Keratinocyte (primary cell): ENCODE data around the gene ALS2. TPM values are rescaled to one million over a fixed set of nuclear protein-coding genes. Genes with fewer than 3 reads are reported as not detected.

Source experiments
- DNase-seq: peaks from one replicate; pipeline ENCODE4 v3.0.0-alpha.2; 2011; ENCODE audit warnings: low read depth, missing footprints, low spot score
- FAIRE-seq: peaks from 2 replicates; lab custom pipeline; 2011; peaks lifted over from hg19 to GRCh38; lab: Jason Lieb, UNC
- H2AFZ ChIP-seq: 2 replicates; pipeline ENCODE4 v1.6.0; 2012; ENCODE audit warnings: low read length, control low read depth, inconsistent platforms; ENCODE audit not compliant: control insufficient read depth
- H3K27ac ChIP-seq: 2 replicates; pipeline ENCODE4 v1.5.1; 2011; ENCODE audit warnings: low read length; ENCODE audit not compliant: control insufficient read depth, insufficient read depth
- H3K27me3 ChIP-seq: 3 replicates; pipeline ENCODE4 v1.6.0; 2011; ENCODE audit warnings: low read length; ENCODE audit not compliant: control insufficient read depth, insufficient read depth; ENCODE audit errors: extremely low read depth
- H3K36me3 ChIP-seq, 2 experiments: 2 replicates in 1 of 2; 3 replicates in 1 of 2; pipeline ENCODE4 v1.5.1; 2011; ENCODE audit warnings: low read length in 2 of 2, mild to moderate bottlenecking in 1 of 2; ENCODE audit not compliant: control insufficient read depth in 2 of 2, insufficient read depth in 2 of 2; ENCODE audit errors: extremely low read depth in 1 of 2
- H3K4me1 ChIP-seq: 3 replicates; pipeline ENCODE4 v1.5.1; 2011; ENCODE audit warnings: low read length; ENCODE audit not compliant: control insufficient read depth, insufficient read depth; ENCODE audit errors: extremely low read depth
- H3K4me2 ChIP-seq: 3 replicates; pipeline ENCODE4 v1.6.0; 2011; ENCODE audit warnings: low read depth, low read length; ENCODE audit not compliant: control insufficient read depth, insufficient read depth; ENCODE audit errors: extremely low read depth
- H3K4me3 ChIP-seq, 3 experiments: fragments of 200-600 bp in 1 of 3; sonication (generic) in 1 of 3; 2 replicates in 2 of 3; 3 replicates in 1 of 3; pipeline ENCODE4 v1.5.1; 2011 to 2016; ENCODE audit warnings: low read length in 3 of 3, mild to moderate bottlenecking in 3 of 3, control low read depth in 2 of 3, inconsistent platforms in 1 of 3, low read depth in 1 of 3, mixed read lengths in 1 of 3, mixed run types in 1 of 3, moderate library complexity in 1 of 3; ENCODE audit not compliant: control insufficient read depth in 2 of 3, insufficient read depth in 2 of 3; ENCODE audit errors: extremely low read depth in 1 of 3
- H3K79me2 ChIP-seq: 2 replicates; pipeline ENCODE4 v1.6.0; 2012; ENCODE audit warnings: low read length; ENCODE audit not compliant: control insufficient read depth, insufficient read depth
- H3K9ac ChIP-seq: 3 replicates; pipeline ENCODE4 v1.6.0; 2011; ENCODE audit warnings: low read length; ENCODE audit not compliant: control insufficient read depth, insufficient read depth; ENCODE audit errors: extremely low read depth
- H3K9me1 ChIP-seq: 3 replicates; pipeline ENCODE4 v1.6.0; 2011; ENCODE audit warnings: low read length; ENCODE audit not compliant: control insufficient read depth, insufficient read depth; ENCODE audit errors: extremely low read depth
- H3K9me3 ChIP-seq: 2 replicates; pipeline ENCODE4 v1.5.1; 2012; ENCODE audit warnings: low read depth, low read length; ENCODE audit not compliant: control insufficient read depth
- H4K20me1 ChIP-seq: 3 replicates; pipeline ENCODE4 v1.6.0; 2011; ENCODE audit warnings: low read length; ENCODE audit not compliant: control insufficient read depth, insufficient read depth; ENCODE audit errors: extremely low read depth
- CTCF ChIP-seq, 3 experiments: IDR thresholded peaks in 1 of 3; conservative IDR thresholded peaks in 1 of 3; optimal IDR thresholded peaks in 1 of 3; 2 replicates in 2 of 3; 3 replicates in 1 of 3; pipeline versions ENCODE3 to v1.5.1; 2011; ENCODE audit warnings: low read length in 3 of 3, mild to moderate bottlenecking in 3 of 3, moderate library complexity in 2 of 3, control low read depth in 1 of 3, inconsistent platforms in 1 of 3; ENCODE audit not compliant: insufficient read depth in 2 of 3; ENCODE audit errors: extremely low read depth in 1 of 3
- EZH2 ChIP-seq: IDR thresholded peaks from one replicate; pipeline ENCODE4 v1.6.1; 2012; ENCODE audit warnings: inconsistent platforms, mild to moderate bottlenecking, low read length, moderate library complexity
- dilution Hi-C: fragments of 300-500 bp; cut with MboI; formaldehyde crosslinking; loops from one replicate; pipeline ENCODE4 v1.7.0; 2020; ENCODE audit warnings: low sequenced_read_pairs; ENCODE audit not compliant: extremely low pct_ligation_motif_present
- polyA plus RNA-seq, 5 experiments: library from polyadenylated mRNA; depleted of rRNA in 3 of 5; stranded (reverse) in 3 of 5; stranded (forward) in 1 of 5; unstranded in 1 of 5; fragments of >200 nt; gene quantifications; 1 replicate in 1 of 5; 2 replicates in 3 of 5; 3 replicates in 1 of 5; pipeline versions ENCODE4 v1.2.1 to v1.2.3, GENCODE V29; 2011 to 2012; ENCODE audit warnings: missing spikeins in 2 of 5, low read depth in 1 of 5, low replicate concordance in 1 of 5

Gene ALS2
- polyA plus RNA-seq, 1 donor (not counting 4 experiments of a cell fraction or from before 2014, with no cell fraction given), result 25.8 TPM

- no peaks in the 10 kb centered on the region for H3K9me1 ChIP-seq
- DNase-seq, result no peak
- no peaks in the 10 kb centered on the region for H3K36me3 ChIP-seq
- TF ChIP-seq EZH2, result no peak
- no peak for TF ChIP-seq CTCF (optimal IDR thresholded peaks at IDR 0.05 in 1 of 3, IDR thresholded peaks at IDR 0.05 in 1 of 3, conservative IDR thresholded peaks at IDR 0.05 in 1 of 3; ENCODE audit: extremely low read depth in 1 of 3, insufficient read depth in 2 of 3, low read length in 3 of 3)
- no peaks in the 10 kb centered on the region for H3K27me3 ChIP-seq
- peak overlapping the region; percentile 44 for H2AFZ ChIP-seq
- no peaks in the 10 kb centered on the region for H4K20me1 ChIP-seq
- no peaks in the 10 kb centered on the region for H3K79me2 ChIP-seq
- H3K4me1 ChIP-seq, result peaks cover 21% of the 10 kb centered on the region
- no peak overlapping the region for H3K4me3 ChIP-seq
- FAIRE-seq, result peak; percentile 67
- H3K9ac ChIP-seq, result no peak overlapping the region
- H3K27ac ChIP-seq, result peak overlapping the region; percentile 70
- dilution Hi-C loops, result no loop called here
- H3K9me3 ChIP-seq, result no peaks in the 10 kb centered on the region
- peak overlapping the region; percentile 57 for H3K4me2 ChIP-seq
Measured at GRCh38 chr2:201797175-201797840, 16.6 kb upstream of the ALS2 start.

- FAIRE-seq (peak; percentile 49), DNase-seq (no peak)
- Histone ChIP-seq H3K9ac (no peak overlapping the region), H4K20me1 (no peaks in the 10 kb centered on the region), H3K27ac (no peak overlapping the region), H3K9me1 (no peaks in the 10 kb centered on the region), H3K27me3 (no peaks in the 10 kb centered on the region), H3K4me1 (peaks cover 21% of the 10 kb centered on the region), H2AFZ (no peak overlapping the region), H3K9me3 (no peaks in the 10 kb centered on the region), H3K36me3 (no peaks in the 10 kb centered on the region), H3K4me2 (no peak overlapping the region), H3K4me3 (no peak overlapping the region), H3K79me2 (no peaks in the 10 kb centered on the region)
- dilution Hi-C loops, result no loop called here
- TF ChIP-seq CTCF (optimal IDR thresholded peaks at IDR 0.05 in 1 of 3, IDR thresholded peaks at IDR 0.05 in 1 of 3, conservative IDR thresholded peaks at IDR 0.05 in 1 of 3; ENCODE audit: extremely low read depth in 1 of 3, insufficient read depth in 2 of 3, low read length in 3 of 3) (no peak), EZH2 (no peak)
Measured at GRCh38 chr2:201796478-201796865, 15.7 kb upstream of the ALS2 start.
